NCI-H146 treated with DMSO at 0.1 percent for 48 hours (cell line): ENCODE measurements around the gene CSF1R.
"Not testable (repeated sequence)": the region's sequence is repeated elsewhere in the genome, so short reads cannot be mapped to it uniquely, and the experiment has no call there.

Experiments
- DNase-seq: peaks from one replicate; lab custom pipeline; 2025; ENCODE audit not compliant: unreplicated experiment; lab: John Stamatoyannopoulos, UW

CSF1R gene

GRCh38 chr5:150057511-150057910 is 28.8 kb downstream of the CSF1R start:
- no peak for DNase-seq

GRCh38 chr5:150057052-150057451 is 29.3 kb downstream of the CSF1R start:
- no peak for DNase-seq

- DNase-seq = no peak
Measured at GRCh38 chr5:150056075-150056443, 30.3 kb downstream of the CSF1R start.

GRCh38 chr5:150055326-150056074 is 30.9 kb downstream of the CSF1R start:
- no peak for DNase-seq

- DNase-seq = no peak
Measured at GRCh38 chr5:150054569-150054968, 31.8 kb downstream of the CSF1R start.

DNA sequence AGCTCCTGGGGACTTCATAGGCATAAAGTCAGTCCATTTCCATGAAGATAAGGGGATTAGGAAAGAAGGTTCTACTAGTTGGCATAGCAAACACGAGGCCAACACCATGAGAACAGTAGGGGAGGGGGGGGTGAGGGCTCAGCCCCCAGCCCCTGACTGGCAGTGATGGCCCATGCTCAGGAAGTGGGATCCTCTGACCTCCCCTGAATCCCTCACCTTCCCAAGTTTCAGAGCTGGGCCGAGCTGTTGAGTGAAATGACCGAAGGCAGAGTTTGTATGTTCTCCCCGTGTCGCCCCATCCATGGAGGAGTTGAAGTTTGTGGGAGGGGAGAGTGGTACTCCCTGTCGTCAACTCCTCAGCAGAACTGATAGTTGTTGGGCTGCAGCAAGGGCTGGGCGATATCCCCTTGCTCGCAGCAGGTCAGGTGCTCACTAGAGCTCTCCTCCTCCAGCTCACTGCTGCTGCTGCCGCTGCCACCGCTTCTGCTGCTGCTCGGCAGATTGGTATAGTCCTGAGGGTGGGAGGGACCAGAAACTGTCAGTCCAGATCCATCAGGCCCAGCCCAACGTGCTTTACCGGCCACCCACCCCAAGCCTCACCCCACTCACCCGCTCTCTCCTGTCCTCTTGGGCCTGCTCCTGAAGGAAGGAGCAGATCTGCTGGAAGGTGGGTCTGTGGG is 32.5 kb downstream of the CSF1R start:
- DNase-seq = no peak

DNA sequence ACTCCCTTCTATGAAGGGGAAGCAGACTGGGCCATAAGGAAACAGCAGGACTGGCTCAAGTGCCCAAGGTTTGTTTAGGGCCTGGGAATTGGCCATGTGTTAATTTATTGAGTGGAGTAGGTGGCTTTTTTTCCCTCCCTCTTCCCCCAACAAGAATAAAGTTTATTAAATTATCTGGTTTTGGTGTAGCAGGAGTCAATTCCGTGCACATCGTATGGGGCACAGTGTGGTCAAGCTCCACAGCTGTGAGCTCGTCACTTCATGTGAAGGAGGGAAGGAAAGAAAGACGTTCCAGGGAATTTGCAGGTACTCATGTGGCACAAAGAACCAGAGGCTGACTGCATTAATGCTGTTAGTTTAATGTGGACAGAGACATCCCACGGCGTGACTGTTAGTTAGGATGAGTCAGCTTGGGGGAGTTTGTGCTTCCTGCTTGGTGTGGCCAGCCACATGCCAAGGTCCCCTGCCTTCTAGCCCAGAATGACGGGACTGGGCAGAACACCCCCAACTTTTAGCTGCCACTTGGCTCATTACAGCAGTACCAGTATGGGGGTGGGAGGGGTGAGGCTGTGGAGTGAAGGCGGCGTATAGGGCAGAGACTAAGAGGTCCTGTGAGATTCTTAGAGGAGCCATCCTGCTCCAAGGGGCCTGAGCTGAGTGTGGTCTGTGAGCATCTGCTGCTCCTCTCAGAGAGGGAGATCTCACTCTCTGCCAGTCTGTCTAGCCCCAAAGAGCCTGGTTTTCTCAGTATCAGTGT is 33.2 kb downstream of the CSF1R start:
- no peak for DNase-seq

GRCh38 chr5:150052226-150052955 is 34.0 kb downstream of the CSF1R start:
- no peak for DNase-seq

DNA sequence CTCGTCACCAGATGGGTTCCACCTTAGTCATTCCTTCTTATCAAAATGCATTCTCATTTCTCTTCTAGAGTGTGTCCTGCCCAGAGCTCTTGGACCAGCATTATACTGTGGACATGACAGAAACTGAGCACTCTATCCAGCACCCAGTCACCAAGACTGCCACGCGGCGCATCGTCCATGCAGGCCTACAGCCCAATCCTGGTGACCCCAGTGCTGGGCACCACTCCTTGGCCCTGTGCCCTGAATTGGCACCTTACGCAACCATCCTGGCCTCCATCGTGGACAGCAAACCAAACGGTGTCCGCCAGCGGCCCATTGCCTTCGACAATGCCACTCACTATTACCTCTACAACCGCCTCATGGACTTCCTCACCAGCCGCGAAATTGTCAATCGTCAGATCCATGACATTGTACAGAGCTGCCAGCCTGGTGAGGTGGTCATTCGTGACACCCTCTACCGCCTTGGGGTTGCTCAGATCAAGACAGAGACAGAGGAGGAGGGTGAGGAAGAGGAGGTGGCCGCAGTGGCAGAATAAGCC is 34.6 kb downstream of the CSF1R start:
- no peak for DNase-seq

GRCh38 chr5:150050172-150050811 is 36.1 kb downstream of the CSF1R start:
- not testable (repeated sequence) for DNase-seq

DNA sequence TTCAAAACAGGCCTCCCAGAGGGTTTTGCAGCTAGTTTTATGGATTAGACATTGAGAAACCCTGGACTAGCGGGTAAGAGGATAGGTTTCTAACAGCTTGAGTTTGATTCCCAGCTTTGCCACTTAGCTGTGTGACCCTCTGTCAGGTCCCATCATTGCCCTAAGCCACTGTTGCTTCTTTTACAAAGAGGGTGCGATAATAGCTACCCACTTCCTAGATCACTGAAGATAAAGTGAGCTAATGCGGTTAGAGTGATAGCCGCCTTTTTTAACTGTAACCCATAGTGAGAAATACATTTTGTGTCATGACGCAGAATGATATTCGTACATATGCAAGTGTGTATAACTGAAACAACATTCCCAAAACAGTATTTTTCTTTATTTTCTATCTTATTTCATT is 40.3 kb downstream of the CSF1R start:
- no peak for DNase-seq

DNA sequence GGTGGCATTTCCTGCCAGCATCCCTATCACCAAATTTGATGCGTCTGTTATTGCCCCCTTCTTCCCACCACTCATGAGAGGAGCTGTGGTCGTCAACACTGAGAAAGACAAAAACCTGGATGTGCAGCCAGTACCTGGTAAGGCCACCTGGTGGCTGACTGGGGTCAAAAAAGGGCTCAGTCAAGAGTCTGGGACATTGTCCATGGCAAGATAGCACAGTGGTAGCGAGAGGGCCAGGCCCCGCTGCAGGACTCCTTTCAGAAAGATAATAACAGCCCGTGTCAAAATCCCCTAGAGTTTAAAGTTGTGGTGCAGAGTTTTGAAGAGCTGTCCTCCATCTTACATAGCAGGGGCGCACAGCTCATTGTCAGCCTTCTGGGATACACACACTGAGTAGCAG is 40.8 kb downstream of the CSF1R start:
- DNase-seq = no peak

- no peak for DNase-seq
Measured at GRCh38 chr5:150044712-150045111, 41.6 kb downstream of the CSF1R start.

- DNase-seq = no peak
Measured at GRCh38 chr5:150044329-150044681, 42.0 kb downstream of the CSF1R start.

DNA sequence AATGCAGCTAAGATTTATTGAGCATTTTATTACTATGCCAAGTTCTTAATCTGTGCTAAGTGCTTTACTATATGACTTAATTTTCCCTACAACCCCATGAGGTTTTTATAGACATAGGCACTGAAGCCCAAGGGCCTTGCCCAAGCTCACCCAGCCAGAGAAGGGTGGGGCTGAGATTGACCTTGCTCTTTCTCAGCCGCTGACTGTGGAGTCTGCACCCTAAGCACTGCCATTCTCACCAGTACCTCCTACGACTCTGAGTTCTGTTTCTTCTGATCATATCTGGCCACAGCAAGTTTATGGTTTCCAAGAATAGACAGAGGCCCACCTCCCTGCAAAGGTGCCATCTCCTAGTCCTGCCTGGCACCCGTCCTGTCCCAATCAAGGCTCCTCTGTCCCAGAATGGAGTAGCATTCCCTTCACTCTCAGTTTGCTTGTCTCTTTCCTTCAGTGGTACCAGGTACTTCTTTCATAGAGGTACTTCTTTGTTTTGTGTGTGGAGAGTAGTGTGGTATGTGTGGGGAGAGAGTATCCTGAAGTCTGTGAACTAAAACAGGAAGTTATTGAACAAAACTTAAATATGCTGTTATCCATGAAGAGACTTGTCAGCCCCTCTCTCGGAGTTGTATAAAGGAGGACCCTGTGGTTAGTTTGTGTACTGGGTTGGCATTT is 42.6 kb downstream of the CSF1R start:
- DNase-seq = no peak

- no peak for DNase-seq
Measured at GRCh38 chr5:150042459-150042858, 43.9 kb downstream of the CSF1R start.

GRCh38 chr5:150038547-150038946 is 47.8 kb downstream of the CSF1R start:
- DNase-seq = no peak

- no peak for DNase-seq
Measured at GRCh38 chr5:150036513-150036912, 49.8 kb downstream of the CSF1R start.

- no peak for DNase-seq
Measured at GRCh38 chr5:150035139-150035895, 51.0 kb downstream of the CSF1R start.
